HepG2 (cell line): ENCODE results near the gene PRUNE1. TPM values are rescaled to one million over a fixed set of nuclear protein-coding genes. Genes with fewer than 3 reads are reported as not detected.
A peak's percentile ranks its signal among the peaks of the same experiment; 100 is the strongest.

Experiments used
- GRHL1 ChIP-seq: sonication (generic); formaldehyde crosslinking; conservative IDR thresholded peaks from 2 replicates; pipeline ENCODE4 v1.8.0; 2022; ENCODE audit warnings: missing genetic modification reagents
- ISX ChIP-seq: sonication (generic); formaldehyde crosslinking; conservative IDR thresholded peaks from 2 replicates; pipeline ENCODE4 v1.5.0; 2020; ENCODE audit warnings: missing genetic modification reagents
- KAT2B ChIP-seq: fragments of 150-350 bp; IDR thresholded peaks from 2 replicates; pipeline ENCODE4 v1.6.1; 2014; ENCODE audit warnings: low read depth, low read length, borderline replicate concordance
- KLF16 ChIP-seq, 2 experiments: sonication (generic) in 1 of 2; formaldehyde crosslinking in 1 of 2; IDR thresholded peaks; 2 replicates each; pipeline versions ENCODE4 v1.6.1 to v1.8.0; 2016 to 2023; ENCODE audit warnings: missing genetic modification reagents in 2 of 2, missing compliant biosample characterization in 1 of 2
- SRY ChIP-seq: sonication (generic); formaldehyde crosslinking; IDR thresholded peaks from 2 replicates; pipeline ENCODE4 v1.8.0; 2022; ENCODE audit warnings: mild to moderate bottlenecking, missing genetic modification reagents
- ZBTB49 ChIP-seq: sonication (generic); formaldehyde crosslinking; IDR thresholded peaks from 2 replicates; pipeline ENCODE4 v1.4.0; 2020; ENCODE audit warnings: missing genetic modification reagents, borderline replicate concordance
- ZNF234 ChIP-seq: sonication (generic); formaldehyde crosslinking; conservative IDR thresholded peaks from 2 replicates; pipeline ENCODE4 v1.5.1; 2020; ENCODE audit warnings: mild to moderate bottlenecking, missing genetic modification reagents
- ZNF282 ChIP-seq: fragments of 450-650 bp; IDR thresholded peaks from 2 replicates; pipeline ENCODE4 v1.6.1; 2018; ENCODE audit not compliant: partially characterized antibody
- ZNF318 ChIP-seq: sonication (generic); formaldehyde crosslinking; IDR thresholded peaks from 2 replicates; pipeline ENCODE4 v1.4.0; 2020; ENCODE audit warnings: mild to moderate bottlenecking, missing genetic modification reagents
- ZNF337 ChIP-seq: sonication (generic); formaldehyde crosslinking; IDR thresholded peaks from 2 replicates; pipeline ENCODE4 v1.5.1; 2020; ENCODE audit warnings: missing genetic modification reagents, low read depth, mild to moderate bottlenecking, borderline replicate concordance
- ZNF766 ChIP-seq: sonication (generic); formaldehyde crosslinking; IDR thresholded peaks from 2 replicates; pipeline ENCODE4 v1.5.0; 2020; ENCODE audit warnings: missing genetic modification reagents, borderline replicate concordance
- polyA plus RNA-seq, 8 experiments: library from polyadenylated mRNA; depleted of rRNA in 3 of 8; stranded (reverse) in 7 of 8; unstranded in 1 of 8; fragments of >200 nt; fragmentation: Illumina TruSeq in 4 of 8; extraction: Trizol in 4 of 8; gene quantifications; 2 replicates each; pipeline versions ENCODE4 v1.2.1 to v1.2.3, GENCODE V29; 2011 to 2016; ENCODE audit warnings: low read depth in 4 of 8, missing spikeins in 1 of 8, mixed read lengths in 1 of 8; ENCODE audit not compliant: insufficient read depth in 1 of 8
- total RNA-seq, 5 experiments: library from RNA; depleted of rRNA; stranded (reverse); fragments of >200 nt; fragmentation: Illumina TruSeq; extraction: Trizol; gene quantifications; 2 replicates each; pipeline ENCODE4 v1.2.3, GENCODE V29; 2016; ENCODE audit warnings: low read depth in 1 of 5
- TF ChIP-seq, protein P1 (sequence below): sonication (generic); formaldehyde crosslinking; conservative IDR thresholded peaks from 2 replicates; pipeline ENCODE4 v1.4.0; 2020; ENCODE audit warnings: missing genetic modification reagents
- TF ChIP-seq, protein P2 (sequence below): sonication (generic); formaldehyde crosslinking; IDR thresholded peaks from 2 replicates; pipeline ENCODE4 v1.5.1; 2020; ENCODE audit warnings: mild to moderate bottlenecking, missing genetic modification reagents, borderline replicate concordance

Gene PRUNE1
- total and polyA plus RNA-seq, 2 of the 13 experiments (the other 11 are each of a cell fraction or from before 2014, with no cell fraction given): 19.0 to 31.9 TPM

GRCh38 chr1:151012684-151013471 is 4.6 kb downstream of the PRUNE1 start (continued):
- no peak for TF ChIP-seq ZBTB49 (CRISPR knock-in tag)
- no peak for TF ChIP-seq ZNF766 (CRISPR knock-in tag)
- no peak for TF ChIP-seq ZNF337
- TF ChIP-seq ZNF318 (CRISPR knock-in tag): no peak
- TF ChIP-seq GRHL1: no peak
- TF ChIP-seq, protein P1, sequence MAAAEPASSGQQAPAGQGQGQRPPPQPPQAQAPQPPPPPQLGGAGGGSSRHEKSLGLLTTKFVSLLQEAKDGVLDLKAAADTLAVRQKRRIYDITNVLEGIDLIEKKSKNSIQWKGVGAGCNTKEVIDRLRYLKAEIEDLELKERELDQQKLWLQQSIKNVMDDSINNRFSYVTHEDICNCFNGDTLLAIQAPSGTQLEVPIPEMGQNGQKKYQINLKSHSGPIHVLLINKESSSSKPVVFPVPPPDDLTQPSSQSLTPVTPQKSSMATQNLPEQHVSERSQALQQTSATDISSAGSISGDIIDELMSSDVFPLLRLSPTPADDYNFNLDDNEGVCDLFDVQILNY (CRISPR knock-in tag): no peak
- TF ChIP-seq ZNF234 (CRISPR knock-in tag): no peak
- TF ChIP-seq ZNF282: no peak
- TF ChIP-seq KLF16 (CRISPR knock-in tag; IDR thresholded peaks at IDR 0.05): peak in 1 of 2 experiments; percentile 43; a peak in 1 of 4 replicates
- TF ChIP-seq KAT2B: no peak
- TF ChIP-seq ISX (CRISPR knock-in tag): no peak
- TF ChIP-seq, protein P2, sequence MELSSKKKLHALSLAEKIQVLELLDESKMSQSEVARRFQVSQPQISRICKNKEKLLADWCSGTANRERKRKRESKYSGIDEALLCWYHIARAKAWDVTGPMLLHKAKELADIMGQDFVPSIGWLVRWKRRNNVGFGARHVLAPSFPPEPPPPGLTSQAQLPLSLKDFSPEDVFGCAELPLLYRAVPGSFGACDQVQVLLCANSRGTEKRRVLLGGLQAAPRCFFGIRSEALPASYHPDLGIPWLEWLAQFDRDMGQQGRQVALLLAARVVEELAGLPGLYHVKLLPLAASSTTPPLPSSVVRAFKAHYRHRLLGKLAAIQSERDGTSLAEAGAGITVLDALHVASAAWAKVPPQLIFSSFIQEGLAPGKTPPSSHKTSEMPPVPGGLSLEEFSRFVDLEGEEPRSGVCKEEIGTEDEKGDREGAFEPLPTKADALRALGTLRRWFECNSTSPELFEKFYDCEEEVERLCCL (CRISPR knock-in tag): no peak
- no peak for TF ChIP-seq SRY
